ENCODE results near the gene ST8SIA5. TPM values are rescaled to one million over a fixed set of nuclear protein-coding genes. Genes with fewer than 3 reads are reported as not detected.

Gene ST8SIA5
- polyA plus RNA-seq, 3 donors = 0.92 to 1.3 (median 0.94) TPM

- no peak for DNase-seq (ENCODE audit: extremely low read depth in 1 of 11, low read depth in 9 of 11, low spot score in 4 of 11)
Measured at GRCh38 chr18:46679846-46680598, 76.8 kb downstream of the ST8SIA5 start.

GRCh38 chr18:46678785-46679399 lies 78.0 kb downstream of the ST8SIA5 start:
- DNase-seq (ENCODE audit: extremely low read depth in 1 of 11, low read depth in 9 of 11, low spot score in 4 of 11) = no peak

GRCh38 chr18:46678041-46678440 lies 78.8 kb downstream of the ST8SIA5 start:
- no peak for DNase-seq (ENCODE audit: extremely low read depth in 1 of 11, low read depth in 9 of 11, low spot score in 4 of 11)

- no peak for DNase-seq (ENCODE audit: extremely low read depth in 1 of 11, low read depth in 9 of 11, low spot score in 4 of 11)
Measured at GRCh38 chr18:46677611-46678010, 79.2 kb downstream of the ST8SIA5 start.

GRCh38 chr18:46676182-46676835 lies 80.5 kb downstream of the ST8SIA5 start:
- DNase-seq (ENCODE audit: extremely low read depth in 1 of 11, low read depth in 9 of 11, low spot score in 4 of 11) = peak in 8 of 11 donors; percentile 15 to 63 (median 48)

- no peak for DNase-seq (ENCODE audit: extremely low read depth in 1 of 11, low read depth in 9 of 11, low spot score in 4 of 11)
Measured at GRCh38 chr18:46675112-46675511, 81.7 kb downstream of the ST8SIA5 start.

- DNase-seq (ENCODE audit: extremely low read depth in 1 of 11, low read depth in 9 of 11, low spot score in 4 of 11) = no peak
Measured at GRCh38 chr18:46672062-46672970, 84.5 kb downstream of the ST8SIA5 start.

- DNase-seq (ENCODE audit: extremely low read depth in 1 of 11, low read depth in 9 of 11, low spot score in 4 of 11) = no peak
Measured at GRCh38 chr18:46668694-46669093, 88.2 kb downstream of the ST8SIA5 start.

GRCh38 chr18:46668135-46668534 lies 88.7 kb downstream of the ST8SIA5 start:
- DNase-seq (ENCODE audit: extremely low read depth in 1 of 11, low read depth in 9 of 11, low spot score in 4 of 11) = no peak

- DNase-seq (ENCODE audit: extremely low read depth in 1 of 11, low read depth in 9 of 11, low spot score in 4 of 11) = no peak
Measured at GRCh38 chr18:46663539-46663938, 93.3 kb downstream of the ST8SIA5 start.

GRCh38 chr18:46660957-46661749 lies 95.7 kb downstream of the ST8SIA5 start:
- DNase-seq (ENCODE audit: extremely low read depth in 1 of 11, low read depth in 9 of 11, low spot score in 4 of 11) = no peak

- no peak for DNase-seq (ENCODE audit: extremely low read depth in 1 of 11, low read depth in 9 of 11, low spot score in 4 of 11)
Measured at GRCh38 chr18:46659484-46659883, 97.4 kb downstream of the ST8SIA5 start.

- no peak for DNase-seq (ENCODE audit: extremely low read depth in 1 of 11, low read depth in 9 of 11, low spot score in 4 of 11)
Measured at GRCh38 chr18:46657115-46657955, 99.5 kb downstream of the ST8SIA5 start, which contains the start of gene LOXHD1. Gene LOXHD1, minus strand, starts transcription at chr18:46657220. Its CDS starts 187 bp downstream, at chr18:46657033.

GRCh38 chr18:46656326-46657114 lies 100.3 kb downstream of the ST8SIA5 start:
- DNase-seq (ENCODE audit: extremely low read depth in 1 of 11, low read depth in 9 of 11, low spot score in 4 of 11) = no peak

- DNase-seq (ENCODE audit: extremely low read depth in 1 of 11, low read depth in 9 of 11, low spot score in 4 of 11) = no peak
Measured at GRCh38 chr18:46652372-46652771, 104.5 kb downstream of the ST8SIA5 start.

GRCh38 chr18:46650681-46651080 lies 106.2 kb downstream of the ST8SIA5 start:
- DNase-seq (ENCODE audit: extremely low read depth in 1 of 11, low read depth in 9 of 11, low spot score in 4 of 11) = no peak
